A549 treated with AZD9567 at 1 μM for 4 hours (cell line): Measurements from ENCODE around the gene ZBTB48. TPM values are rescaled to one million over a fixed set of nuclear protein-coding genes. Genes with fewer than 3 reads are reported as not detected.

ENCODE experiments used
- total RNA-seq: library from RNA; stranded (reverse); fragments of 200-300 nt; extraction: Qiagen RNA extraction; gene quantifications from 5 replicates; pipeline ENCODE4 v1.2.3, GENCODE V29; 2022; ENCODE audit not compliant: insufficient read depth

Gene ZBTB48
- total RNA-seq: 16.0 to 20.7 TPM (median 18.8 TPM) in 5 replicates

DNA sequence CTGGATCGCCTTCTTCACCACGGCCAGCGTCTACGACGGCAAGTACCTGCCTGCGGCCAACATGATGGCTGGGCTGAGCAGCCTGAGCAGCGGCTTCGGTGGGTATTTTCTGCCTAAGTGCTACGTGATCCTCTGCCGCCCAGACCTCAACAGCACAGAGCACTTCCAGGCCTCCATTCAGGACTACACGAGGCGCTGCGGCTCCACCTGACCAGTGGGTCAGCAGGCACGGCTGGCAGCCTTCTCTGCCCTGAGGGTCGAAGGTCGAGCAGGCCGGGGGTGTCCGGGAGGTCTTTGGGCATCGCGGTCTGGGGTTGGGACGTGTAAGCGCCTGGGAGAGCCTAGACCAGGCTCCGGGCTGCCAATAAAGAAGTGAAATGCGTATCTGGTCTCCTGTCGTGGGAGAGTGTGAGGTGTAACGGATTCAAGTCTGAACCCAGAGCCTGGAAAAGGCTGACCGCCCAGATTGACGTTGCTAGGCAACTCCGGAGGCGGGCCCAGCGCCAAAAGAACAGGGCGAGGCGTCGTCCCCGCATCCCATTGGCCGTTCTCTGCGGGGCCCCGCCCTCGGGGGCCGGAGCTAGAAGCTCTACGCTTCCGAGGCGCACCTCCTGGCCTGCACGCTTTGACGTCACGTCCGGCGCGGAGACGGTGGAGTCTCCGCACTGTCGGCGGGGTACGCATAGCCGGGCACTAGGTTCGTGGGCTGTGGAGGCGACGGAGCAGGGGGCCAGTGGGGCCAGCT, at the start of gene ZBTB48:
Gene ZBTB48 (plus strand): TSS at position 621 of the 745 bp plus-strand sequence. CDS start 616 bp downstream, outside the sequence.

DNA sequence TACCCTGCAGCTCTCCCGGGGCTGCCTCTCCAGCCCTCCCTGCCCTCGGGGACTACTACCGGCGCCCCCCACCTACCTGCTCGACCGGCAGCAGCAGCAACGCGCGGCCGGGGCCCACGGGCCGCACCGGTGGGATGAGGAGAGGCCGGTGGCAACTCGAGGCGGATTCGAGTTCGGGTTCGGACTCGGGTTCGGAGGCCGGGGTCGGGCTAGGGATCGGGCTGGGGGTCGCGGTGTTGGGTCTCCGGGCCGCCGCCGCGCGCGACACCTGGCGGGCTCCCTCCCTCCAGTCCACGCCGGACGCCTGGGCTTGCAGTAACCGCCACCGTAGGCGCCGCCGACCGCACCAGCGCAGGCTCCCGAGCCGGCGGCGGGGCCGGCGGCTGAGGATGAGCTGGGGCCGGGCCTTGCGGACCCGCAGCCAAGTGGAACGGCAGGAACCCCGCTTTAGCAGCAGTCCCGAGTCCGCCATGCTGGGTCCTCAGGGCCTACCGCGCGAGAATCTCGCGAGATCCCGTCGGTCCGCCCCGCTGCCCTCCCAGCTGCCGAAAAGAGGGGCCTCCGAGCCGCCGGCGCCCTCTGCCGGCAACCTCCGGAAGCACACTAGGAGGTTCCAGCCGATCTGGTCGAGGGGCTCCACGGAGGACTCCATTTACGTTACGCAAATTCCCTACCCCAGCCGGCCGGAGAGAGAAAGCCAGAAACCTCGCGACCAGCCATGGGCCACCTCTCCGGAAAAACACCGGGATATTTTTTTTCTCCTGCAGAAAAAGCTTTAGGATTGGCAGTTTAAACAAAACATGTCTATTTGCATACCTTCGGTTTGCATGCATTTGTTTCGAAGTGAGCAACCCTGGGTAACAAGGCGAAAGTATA, 25.5 kb upstream of the ZBTB48 start, which contains the start of gene NOL9:
Gene NOL9 (minus strand): TSS at position 483 of the 876 bp plus-strand sequence. CDS start 11 bp downstream, at position 472.

GRCh38 chr1:6554907-6555778, 24.7 kb upstream of the ZBTB48 start, which contains the start of gene TAS1R1:
TAS1R1 (plus strand) TSS chr1:6555307; CDS start chr1:6555374, 67 bp downstream.

DNA sequence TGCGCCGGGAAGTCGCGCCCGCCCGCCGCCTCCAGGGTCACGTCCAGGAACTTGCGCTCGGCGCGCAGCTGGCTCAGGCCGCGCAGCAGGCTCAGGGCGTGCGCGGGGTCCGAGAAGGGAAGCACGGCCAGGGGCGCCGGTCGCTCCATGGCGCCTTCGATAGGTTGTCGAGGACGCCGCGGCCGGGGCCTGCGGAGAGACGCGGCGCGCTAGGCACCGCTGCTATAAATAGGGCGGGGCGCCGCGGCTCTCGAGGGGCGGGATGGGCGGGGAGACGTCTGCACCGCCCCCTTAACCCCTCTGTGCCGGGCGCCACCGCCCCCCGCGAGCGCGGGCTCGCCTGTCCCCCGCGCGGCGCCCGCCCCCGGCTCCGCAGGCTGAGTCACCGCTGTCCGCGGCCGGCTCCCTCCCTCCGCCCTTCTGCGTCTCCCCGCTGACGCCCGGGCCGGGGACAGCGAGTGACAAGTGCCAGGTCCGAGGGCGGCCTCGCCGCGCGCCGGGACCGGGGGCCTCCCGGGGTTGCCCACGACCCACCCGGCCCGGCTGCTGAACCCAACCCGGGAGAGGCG, 23.0 kb downstream of the ZBTB48 start, which contains the start of gene KLHL21:
Gene KLHL21 (minus strand): TSS at position 201 of the 569 bp plus-strand sequence. CDS start 52 bp downstream, at position 149.

DNA sequence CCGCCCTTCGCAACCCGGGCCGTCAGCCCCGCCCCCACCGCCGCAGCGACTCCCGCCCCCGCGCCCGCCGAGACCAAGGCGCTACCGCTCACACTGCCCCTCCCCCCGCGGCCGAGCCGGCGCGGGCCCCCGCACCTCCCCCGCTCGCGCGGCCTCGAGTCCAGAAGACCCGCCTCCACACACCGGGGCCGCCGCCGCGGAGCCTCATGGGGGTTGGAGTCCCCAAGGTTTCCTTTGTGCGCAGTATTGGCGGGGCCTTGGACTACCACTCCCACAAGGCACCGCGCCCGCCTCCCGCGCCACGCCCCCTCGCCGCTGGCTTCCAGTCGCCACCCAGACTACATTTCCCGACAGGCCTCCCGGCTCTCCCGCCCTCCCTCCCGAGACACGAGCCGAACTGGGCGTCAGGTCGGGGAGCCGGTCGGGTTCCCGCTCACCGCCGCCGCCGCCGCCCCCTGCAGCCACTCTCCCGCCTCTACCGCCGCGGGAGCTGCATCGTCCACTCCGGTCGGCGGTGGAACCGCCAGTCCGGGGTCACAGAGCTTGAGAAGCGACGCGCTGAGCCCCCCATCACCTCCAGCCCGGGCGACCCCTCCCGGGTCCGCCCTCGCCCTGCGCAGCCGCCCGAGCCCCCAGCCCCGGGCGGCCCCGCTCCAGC, 33.7 kb downstream of the ZBTB48 start, which contains the start of gene PHF13:
Gene PHF13 (plus strand): TSS at position 371 of the 658 bp plus-strand sequence. CDS start 336 bp downstream, outside the sequence.

GRCh38 chr1:6624710-6625583, 45.2 kb downstream of the ZBTB48 start, which contains the start of gene THAP3:
THAP3 (plus strand) TSS chr1:6624868; CDS start chr1:6625219, 351 bp downstream.

Other genes with a start within 250 kb of the ZBTB48 start
- gene ACOT7, start 186.2 kb upstream of the ZBTB48 start, total RNA-seq: 79.6 to 101 TPM (median 90.4 TPM) in 5 replicates
- 4.4 to 6.3 TPM (median 4.8 TPM) in 5 replicates for gene HES2, start 160.1 kb upstream of the ZBTB48 start, total RNA-seq
- gene ESPN, start 155.2 kb upstream of the ZBTB48 start, total RNA-seq: 0.36 to 0.90 TPM (median 0.73 TPM) in 4 of 5 replicates, not detected in the other
- 2.7 to 3.3 TPM (median 3.1 TPM) in 5 replicates for gene TNFRSF25, start 113.8 kb upstream of the ZBTB48 start, total RNA-seq
- 1.3 to 3.7 TPM (median 3.0 TPM) in 5 replicates for gene PLEKHG5, start 88.3 kb upstream of the ZBTB48 start, total RNA-seq
- gene NOL9, start 25.5 kb upstream of the ZBTB48 start, total RNA-seq: 3.9 to 8.0 TPM (median 4.6 TPM) in 5 replicates
- 0.02 TPM in 1 of 5 replicates, not detected in the others for gene TAS1R1, start 24.7 kb upstream of the ZBTB48 start, total RNA-seq
- gene KLHL21, start 22.9 kb downstream of the ZBTB48 start, total RNA-seq: 18.9 to 28.2 TPM (median 21.7 TPM) in 5 replicates
- 7.4 to 10.6 TPM (median 9.1 TPM) in 5 replicates for gene PHF13, start 33.7 kb downstream of the ZBTB48 start, total RNA-seq
- 17.1 to 20.6 TPM (median 19.0 TPM) in 5 replicates for gene THAP3, start 44.9 kb downstream of the ZBTB48 start, total RNA-seq
- 30.5 to 83.5 TPM (median 32.3 TPM) in 5 replicates for gene DNAJC11, start 121.8 kb downstream of the ZBTB48 start, total RNA-seq
- 42.6 to 68.9 TPM (median 63.6 TPM) in 5 replicates for gene CAMTA1, start 205.5 kb downstream of the ZBTB48 start, total RNA-seq